H1 (cell line): ENCODE data around the gene OVCH1. TPM values are rescaled to one million over a fixed set of nuclear protein-coding genes. Genes with fewer than 3 reads are reported as not detected.

Experiments used
- BRCA1 ChIP-seq: IDR thresholded peaks from 2 replicates; pipeline ENCODE4 v1.6.1; 2012; ENCODE audit warnings: low read depth, low read length, improper control_type of control experiment
- CHD2 ChIP-seq: IDR thresholded peaks from 2 replicates; pipeline ENCODE4 v1.6.1; 2012; ENCODE audit warnings: low read length, improper control_type of control experiment
- CTCF ChIP-seq, 3 experiments: IDR thresholded peaks; 1 replicate in 2 of 3; 2 replicates in 1 of 3; pipeline versions ENCODE4 v1.5.1 to v1.6.1; 2011; ENCODE audit warnings: low read length in 3 of 3, mild to moderate bottlenecking in 3 of 3, inconsistent platforms in 2 of 3, low read depth in 1 of 3, moderate library complexity in 1 of 3; ENCODE audit not compliant: insufficient read depth in 1 of 3; ENCODE audit errors: control extremely low read depth in 1 of 3
- KDM4A ChIP-seq: IDR thresholded peaks from one replicate; pipeline ENCODE4 v1.7.1; 2012; ENCODE audit warnings: low read depth, mild to moderate bottlenecking, moderate library complexity, low read length, inconsistent platforms; ENCODE audit not compliant: severe bottlenecking
- SAP30 ChIP-seq: fragments of 300-600 bp; sonication (generic); IDR thresholded peaks from 2 replicates; pipeline ENCODE4 v1.7.1; 2012; ENCODE audit warnings: low read length, moderate library complexity, mild to moderate bottlenecking, inconsistent platforms; ENCODE audit not compliant: insufficient read depth, insufficient replicate concordance
- SP4 ChIP-seq: IDR thresholded peaks from 2 replicates; pipeline ENCODE4 v1.6.1; 2012; ENCODE audit warnings: low read length, inconsistent platforms
- polyA plus RNA-seq, 7 experiments: library from polyadenylated mRNA; depleted of rRNA in 3 of 7; stranded (reverse) in 5 of 7; unstranded in 2 of 7; fragments of >200 nt in 5 of 7; fragments of 200-250 nt in 2 of 7; gene quantifications; 1 replicate in 5 of 7; 2 replicates in 1 of 7; 4 replicates in 1 of 7; pipeline versions ENCODE4 v1.2.1 to v1.2.3, GENCODE V29; 2011 to 2013; ENCODE audit warnings: missing spikeins in 2 of 7, mixed read lengths in 2 of 7
- total RNA-seq: library from RNA; stranded (reverse); fragmentation: NEBNext Ultra II Directional; extraction: Animal tissue kit (Norgen Biotek cat#: 25700); gene quantifications from 2 replicates; pipeline ENCODE4 v1.2.1, GENCODE V29; 2021

OVCH1 gene
- total and polyA plus RNA-seq, 2 of the 8 experiments (the other 6 are each of a cell fraction or from before 2014, with no cell fraction given): 0.07 TPM; not detected in 1

GRCh38 chr12:29546000-29546399 is 48.5 kb upstream of the OVCH1 start (continued):
- TF ChIP-seq CTCF (IDR thresholded peaks at IDR 0.05; ENCODE audit: control extremely low read depth in 1 of 3, insufficient read depth in 1 of 3, low read depth in 1 of 3, low read length in 3 of 3) (peak in 1 of 3 experiments; percentile 36; a peak in 1 of 4 replicates), BRCA1 (no peak), CHD2 (no peak), SAP30 (no peak), SP4 (no peak), KDM4A (no peak)
